Measurements from ENCODE around the gene EYA4. TPM values are rescaled to one million over a fixed set of nuclear protein-coding genes. Genes with fewer than 3 reads are reported as not detected.
A peak's percentile ranks its signal among the peaks of the same experiment; 100 is the strongest.
"Not testable (repeated sequence)": the region's sequence is repeated elsewhere in the genome, so short reads cannot be mapped to it uniquely, and the experiment has no call there.

The EYA4 gene
- total RNA-seq, 1 experiment from 2014 or later: 55.3 TPM

GRCh38 chr6:133360194-133360593, 119.0 kb downstream of the EYA4 start:
- in situ Hi-C loops (cut with HindIII; ENCODE audit: low pct_unique_long_range_greater_than_20kb, low sequenced_read_pairs): no loop called here
- DNase-seq (ENCODE audit: low read depth, low spot score): no peak

- DNase-seq (ENCODE audit: low read depth, low spot score): no peak
- in situ Hi-C loops (cut with HindIII; ENCODE audit: low pct_unique_long_range_greater_than_20kb, low sequenced_read_pairs): no loop called here
Measured at GRCh38 chr6:133362813-133363212, 121.7 kb downstream of the EYA4 start.

- DNase-seq (ENCODE audit: low read depth, low spot score): peak; percentile 29
- in situ Hi-C loops (cut with HindIII; ENCODE audit: low pct_unique_long_range_greater_than_20kb, low sequenced_read_pairs): no loop called here
Measured at GRCh38 chr6:133368664-133369063, 127.5 kb downstream of the EYA4 start.

GRCh38 chr6:133369773-133370272, 128.7 kb downstream of the EYA4 start:
- in situ Hi-C loops (cut with HindIII; ENCODE audit: low pct_unique_long_range_greater_than_20kb, low sequenced_read_pairs): no loop called here
- no peak for DNase-seq (ENCODE audit: low read depth, low spot score)

GRCh38 chr6:133376743-133377142, 135.6 kb downstream of the EYA4 start:
- no peak for DNase-seq (ENCODE audit: low read depth, low spot score)
- in situ Hi-C loops (cut with HindIII; ENCODE audit: low pct_unique_long_range_greater_than_20kb, low sequenced_read_pairs): no loop called here

- in situ Hi-C loops (cut with HindIII; ENCODE audit: low pct_unique_long_range_greater_than_20kb, low sequenced_read_pairs): no loop called here
- no peak for DNase-seq (ENCODE audit: low read depth, low spot score)
Measured at GRCh38 chr6:133377219-133377618, 136.1 kb downstream of the EYA4 start.

- no peak for DNase-seq (ENCODE audit: low read depth, low spot score)
- in situ Hi-C loops (cut with HindIII; ENCODE audit: low pct_unique_long_range_greater_than_20kb, low sequenced_read_pairs): no loop called here
Measured at GRCh38 chr6:133380047-133380446, 138.9 kb downstream of the EYA4 start.

- DNase-seq (ENCODE audit: low read depth, low spot score): no peak
- in situ Hi-C loops (cut with HindIII; ENCODE audit: low pct_unique_long_range_greater_than_20kb, low sequenced_read_pairs): no loop called here
Measured at GRCh38 chr6:133380723-133381122, 139.6 kb downstream of the EYA4 start.

- DNase-seq (ENCODE audit: low read depth, low spot score): no peak
- in situ Hi-C loops (cut with HindIII; ENCODE audit: low pct_unique_long_range_greater_than_20kb, low sequenced_read_pairs): no loop called here
Measured at GRCh38 chr6:133388731-133389130, 147.6 kb downstream of the EYA4 start.

- DNase-seq (ENCODE audit: low read depth, low spot score): no peak
- in situ Hi-C loops (cut with HindIII; ENCODE audit: low pct_unique_long_range_greater_than_20kb, low sequenced_read_pairs): no loop called here
Measured at GRCh38 chr6:133390168-133390567, 149.0 kb downstream of the EYA4 start.

- no peak for DNase-seq (ENCODE audit: low read depth, low spot score)
- in situ Hi-C loops (cut with HindIII; ENCODE audit: low pct_unique_long_range_greater_than_20kb, low sequenced_read_pairs): no loop called here
Measured at GRCh38 chr6:133392015-133392414, 150.9 kb downstream of the EYA4 start.

GRCh38 chr6:133392641-133393040, 151.5 kb downstream of the EYA4 start:
- no peak for DNase-seq (ENCODE audit: low read depth, low spot score)
- in situ Hi-C loops (cut with HindIII; ENCODE audit: low pct_unique_long_range_greater_than_20kb, low sequenced_read_pairs): no loop called here

- in situ Hi-C loops (cut with HindIII; ENCODE audit: low pct_unique_long_range_greater_than_20kb, low sequenced_read_pairs): no loop called here
- peak; percentile 79 for DNase-seq (ENCODE audit: low read depth, low spot score)
Measured at GRCh38 chr6:133393891-133394290, 152.7 kb downstream of the EYA4 start.

GRCh38 chr6:133394630-133395029, 153.5 kb downstream of the EYA4 start:
- peak; percentile 59 for DNase-seq (ENCODE audit: low read depth, low spot score)
- in situ Hi-C loops (cut with HindIII; ENCODE audit: low pct_unique_long_range_greater_than_20kb, low sequenced_read_pairs): no loop called here

GRCh38 chr6:133396233-133396983, 155.3 kb downstream of the EYA4 start:
- in situ Hi-C loops (cut with HindIII; ENCODE audit: low pct_unique_long_range_greater_than_20kb, low sequenced_read_pairs): no loop called here
- DNase-seq (ENCODE audit: low read depth, low spot score): peak; percentile 16

- in situ Hi-C loops (cut with HindIII; ENCODE audit: low pct_unique_long_range_greater_than_20kb, low sequenced_read_pairs): no loop called here
- DNase-seq (ENCODE audit: low read depth, low spot score): peak; percentile 34
Measured at GRCh38 chr6:133396984-133397348, 155.8 kb downstream of the EYA4 start.

- DNase-seq (ENCODE audit: low read depth, low spot score): peak; percentile 91
- in situ Hi-C loops (cut with HindIII; ENCODE audit: low pct_unique_long_range_greater_than_20kb, low sequenced_read_pairs): not testable (repeated sequence)
Measured at GRCh38 chr6:133397601-133398000, 156.4 kb downstream of the EYA4 start.

GRCh38 chr6:133399426-133399825, 158.3 kb downstream of the EYA4 start:
- in situ Hi-C loops (cut with HindIII; ENCODE audit: low pct_unique_long_range_greater_than_20kb, low sequenced_read_pairs): no loop called here
- no peak for DNase-seq (ENCODE audit: low read depth, low spot score)

GRCh38 chr6:133404151-133404550, 163.0 kb downstream of the EYA4 start:
- in situ Hi-C loops (cut with HindIII; ENCODE audit: low pct_unique_long_range_greater_than_20kb, low sequenced_read_pairs): no loop called here
- no peak for DNase-seq (ENCODE audit: low read depth, low spot score)

Measured in SK-MEL-5 (cell line).